ENCODE measurements around the gene TBC1D19.

TBC1D19 gene

GRCh38 chr4:26609868-26610267, 26.0 kb downstream of the TBC1D19 start:
- Histone ChIP-seq H3K79me2 (ENCODE audit: low read length) (no peaks in the 10 kb centered on the region), H2AFZ (ENCODE audit: low read depth, low read length) (no peak overlapping the region), H3K4me1 (ENCODE audit: low read length) (no peaks in the 10 kb centered on the region), H4K20me1 (ENCODE audit: insufficient read depth, low read length) (no peaks in the 10 kb centered on the region), H3K9ac (ENCODE audit: low read length) (no peak overlapping the region), H3K4me2 (ENCODE audit: low read length) (no peak overlapping the region), H3K4me3 (ENCODE audit: low read length) (no peak overlapping the region), H3K36me3 (replicated peaks; ENCODE audit: low read depth, low read length) (no peaks in the 10 kb centered on the region), H3K27ac (ENCODE audit: low read length) (no peak overlapping the region), H3K27me3 (ENCODE audit: low read depth, low read length) (no peaks in the 10 kb centered on the region), H3K9me3 (ENCODE audit: insufficient read depth, low read length) (no peaks in the 10 kb centered on the region)
- no peak for TF ChIP-seq CTCF (IDR thresholded peaks at IDR 0.05; ENCODE audit: low read depth, low read length)
- no peak for TF ChIP-seq EZH2phosphoT487 (IDR thresholded peaks at IDR 0.05; ENCODE audit: low read depth)

- Histone ChIP-seq H3K4me1 (ENCODE audit: low read length) (no peaks in the 10 kb centered on the region), H4K20me1 (ENCODE audit: insufficient read depth, low read length) (no peaks in the 10 kb centered on the region), H3K4me3 (ENCODE audit: low read length) (no peak overlapping the region), H2AFZ (ENCODE audit: low read depth, low read length) (no peak overlapping the region), H3K27me3 (ENCODE audit: low read depth, low read length) (no peaks in the 10 kb centered on the region), H3K36me3 (replicated peaks; ENCODE audit: low read depth, low read length) (no peaks in the 10 kb centered on the region), H3K4me2 (ENCODE audit: low read length) (no peak overlapping the region), H3K9me3 (ENCODE audit: insufficient read depth, low read length) (no peaks in the 10 kb centered on the region), H3K9ac (ENCODE audit: low read length) (no peak overlapping the region), H3K27ac (ENCODE audit: low read length) (no peak overlapping the region), H3K79me2 (ENCODE audit: low read length) (no peaks in the 10 kb centered on the region)
- no peak for TF ChIP-seq EZH2phosphoT487 (IDR thresholded peaks at IDR 0.05; ENCODE audit: low read depth)
- TF ChIP-seq CTCF (IDR thresholded peaks at IDR 0.05; ENCODE audit: low read depth, low read length), result no peak
These were observed 27.5 kb downstream of the TBC1D19 start for GRCh38 chr4:26611372-26611771.

GRCh38 chr4:26611885-26612284, 28.0 kb downstream of the TBC1D19 start:
- Histone ChIP-seq H4K20me1 (ENCODE audit: insufficient read depth, low read length) (no peaks in the 10 kb centered on the region), H3K4me3 (ENCODE audit: low read length) (no peak overlapping the region), H3K79me2 (ENCODE audit: low read length) (no peaks in the 10 kb centered on the region), H3K4me2 (ENCODE audit: low read length) (no peak overlapping the region), H3K9me3 (ENCODE audit: insufficient read depth, low read length) (no peaks in the 10 kb centered on the region), H3K27ac (ENCODE audit: low read length) (no peak overlapping the region), H3K4me1 (ENCODE audit: low read length) (no peaks in the 10 kb centered on the region), H2AFZ (ENCODE audit: low read depth, low read length) (no peak overlapping the region), H3K9ac (ENCODE audit: low read length) (no peak overlapping the region), H3K27me3 (ENCODE audit: low read depth, low read length) (no peaks in the 10 kb centered on the region), H3K36me3 (replicated peaks; ENCODE audit: low read depth, low read length) (no peaks in the 10 kb centered on the region)
- TF ChIP-seq EZH2phosphoT487 (IDR thresholded peaks at IDR 0.05; ENCODE audit: low read depth), result no peak
- TF ChIP-seq CTCF (IDR thresholded peaks at IDR 0.05; ENCODE audit: low read depth, low read length), result no peak

- Histone ChIP-seq H3K4me2 (ENCODE audit: low read length) (no peak overlapping the region), H3K4me3 (ENCODE audit: low read length) (no peak overlapping the region), H3K9ac (ENCODE audit: low read length) (no peak overlapping the region), H4K20me1 (ENCODE audit: insufficient read depth, low read length) (no peaks in the 10 kb centered on the region), H3K27me3 (ENCODE audit: low read depth, low read length) (no peaks in the 10 kb centered on the region), H3K4me1 (ENCODE audit: low read length) (no peaks in the 10 kb centered on the region), H3K9me3 (ENCODE audit: insufficient read depth, low read length) (no peaks in the 10 kb centered on the region), H2AFZ (ENCODE audit: low read depth, low read length) (no peak overlapping the region), H3K36me3 (replicated peaks; ENCODE audit: low read depth, low read length) (no peaks in the 10 kb centered on the region), H3K27ac (ENCODE audit: low read length) (no peak overlapping the region), H3K79me2 (ENCODE audit: low read length) (no peaks in the 10 kb centered on the region)
- no peak for TF ChIP-seq CTCF (IDR thresholded peaks at IDR 0.05; ENCODE audit: low read depth, low read length)
- TF ChIP-seq EZH2phosphoT487 (IDR thresholded peaks at IDR 0.05; ENCODE audit: low read depth), result no peak
These were observed 29.4 kb downstream of the TBC1D19 start for GRCh38 chr4:26613237-26613636.

All from OCI-LY3 (cell line).